ENCODE results near the gene MPP7.

- no peak for TF ChIP-seq YY1 (IDR thresholded peaks at IDR 0.05; ENCODE audit: low read depth)
- no peak for TF ChIP-seq MAX (IDR thresholded peaks at IDR 0.05)
- TF ChIP-seq EP300 (IDR thresholded peaks at IDR 0.05; ENCODE audit: borderline replicate concordance) = no peak
- no peak for TF ChIP-seq RAD21 (IDR thresholded peaks at IDR 0.05; ENCODE audit: low read depth)
- no peak for TF ChIP-seq ZBTB7A (IDR thresholded peaks at IDR 0.05; ENCODE audit: low read depth)
- TF ChIP-seq EGR1 (IDR thresholded peaks at IDR 0.05) = no peak
- no peak for TF ChIP-seq NFIC (IDR thresholded peaks at IDR 0.05)
- no peak for TF ChIP-seq REST (IDR thresholded peaks at IDR 0.05; ENCODE audit: low read depth)
- TF ChIP-seq FOXM1 (IDR thresholded peaks at IDR 0.05; ENCODE audit: borderline replicate concordance, low read depth) = no peak
These were observed 11.3 kb upstream of the MPP7 start for GRCh38 chr10:28314211-28314610.

Measured in Ishikawa (cell line).